ENCODE results near the gene SLC39A11. TPM values are rescaled to one million over a fixed set of nuclear protein-coding genes. Genes with fewer than 3 reads are reported as not detected.
A peak's percentile ranks its signal among the peaks of the same experiment; 100 is the strongest.
"Not testable (repeated sequence)": the region's sequence is repeated elsewhere in the genome, so short reads cannot be mapped to it uniquely, and the experiment has no call there.

Gene SLC39A11
- total RNA-seq, 1 experiment from 2014 or later: 8.6 TPM

- no peak for DNase-seq (ENCODE audit: low read depth)
Measured at GRCh38 chr17:73071066-73071999, 21.2 kb downstream of the SLC39A11 start.

DNA sequence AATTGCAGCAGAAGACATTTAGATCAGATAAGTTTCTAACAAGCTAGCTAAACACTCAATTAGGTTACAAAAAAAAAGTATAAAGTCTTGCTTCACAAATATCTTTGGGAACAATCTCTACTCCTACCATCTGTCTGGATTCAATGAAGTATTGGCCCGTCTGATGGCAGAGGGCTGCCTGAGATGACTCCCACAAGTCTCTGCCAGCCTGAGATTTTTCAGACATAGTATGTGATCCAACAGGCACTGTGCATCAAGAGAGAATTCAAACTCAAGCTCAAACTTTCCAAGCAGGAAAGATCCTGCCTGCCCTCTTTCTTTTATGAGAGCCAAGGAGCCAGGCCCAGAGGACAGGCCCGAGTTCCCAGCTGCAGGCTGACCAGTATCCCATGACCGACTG is 22.6 kb downstream of the SLC39A11 start:
- DNase-seq (ENCODE audit: low read depth): no peak

DNA sequence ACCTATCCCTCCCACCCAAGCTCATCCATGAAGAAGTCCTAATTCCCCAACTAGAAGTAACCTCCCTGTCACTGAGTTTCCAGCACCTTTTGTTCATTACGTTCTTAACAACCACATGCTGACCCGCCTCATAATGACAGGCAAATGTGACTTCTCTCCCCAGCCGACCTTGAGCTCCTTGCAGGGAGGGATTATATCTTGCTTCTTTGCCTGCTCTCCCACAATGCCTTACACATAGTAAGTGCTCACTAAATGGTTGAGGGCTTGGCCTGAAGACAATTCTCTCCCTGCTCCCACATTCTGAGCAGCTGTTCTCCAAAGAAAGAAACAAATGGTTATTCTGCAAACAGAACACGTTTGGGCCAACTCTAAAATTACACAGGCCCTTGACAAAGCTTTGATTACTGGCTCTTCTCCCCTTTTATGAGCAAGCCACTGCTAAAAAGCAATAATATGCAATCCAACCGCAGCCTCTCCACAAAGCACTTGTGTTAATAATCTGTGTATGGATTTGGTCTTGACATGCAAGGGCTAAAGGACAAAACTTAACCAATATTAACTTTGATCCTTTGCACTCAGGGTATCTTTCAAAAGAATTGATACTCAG is 23.2 kb downstream of the SLC39A11 start:
- DNase-seq (ENCODE audit: low read depth): no peak

GRCh38 chr17:73068322-73069153 is 23.9 kb downstream of the SLC39A11 start:
- peak; percentile 15 for DNase-seq (ENCODE audit: low read depth)

DNA sequence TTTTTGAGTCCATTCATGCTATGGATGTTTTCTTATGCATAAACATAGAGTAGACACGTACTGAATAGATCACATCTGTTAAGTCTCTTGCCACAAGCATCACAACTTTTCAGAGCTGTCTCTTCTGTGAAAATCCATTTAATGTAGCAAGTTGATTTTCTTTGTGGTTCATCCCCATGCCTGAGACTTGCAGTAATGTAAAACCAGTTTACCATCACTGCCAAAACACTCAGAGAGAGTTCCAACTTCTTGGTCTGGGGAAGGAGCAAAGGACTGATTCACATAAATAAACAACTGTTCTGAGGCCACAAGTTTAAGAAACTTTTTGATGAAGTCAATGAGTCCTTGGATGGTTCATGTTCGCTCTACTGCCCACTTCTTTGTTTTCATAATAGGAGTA is 24.8 kb downstream of the SLC39A11 start:
- DNase-seq (ENCODE audit: low read depth): peak; percentile 39

DNA sequence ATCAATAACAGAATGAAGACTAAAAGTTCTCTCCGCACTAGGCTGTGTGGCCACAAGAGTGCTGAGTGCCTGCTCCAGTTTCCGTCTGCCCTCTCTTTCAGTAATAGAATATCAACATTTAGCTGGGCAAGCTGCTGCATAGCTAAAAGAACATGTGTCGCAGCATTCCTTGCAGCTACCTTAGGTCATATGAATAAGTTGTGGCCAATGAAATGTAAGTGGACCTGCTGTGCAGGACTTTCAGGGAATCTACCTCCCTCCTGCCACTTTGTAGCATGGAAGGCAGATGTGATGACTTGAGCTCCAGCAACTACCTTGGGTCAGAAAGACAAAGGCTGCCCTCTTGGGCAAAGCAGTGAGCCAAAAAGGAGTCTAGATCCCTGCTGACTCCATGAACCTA is 25.4 kb downstream of the SLC39A11 start:
- no peak for DNase-seq (ENCODE audit: low read depth)

GRCh38 chr17:73066148-73066884 is 26.2 kb downstream of the SLC39A11 start:
- DNase-seq (ENCODE audit: low read depth): no peak

- DNase-seq (ENCODE audit: low read depth): no peak
Measured at GRCh38 chr17:73065376-73065775, 27.1 kb downstream of the SLC39A11 start.

- DNase-seq (ENCODE audit: low read depth): peak; percentile 35
Measured at GRCh38 chr17:73064084-73064938, 28.2 kb downstream of the SLC39A11 start.

GRCh38 chr17:73062726-73063125 is 29.8 kb downstream of the SLC39A11 start:
- DNase-seq (ENCODE audit: low read depth): no peak

DNA sequence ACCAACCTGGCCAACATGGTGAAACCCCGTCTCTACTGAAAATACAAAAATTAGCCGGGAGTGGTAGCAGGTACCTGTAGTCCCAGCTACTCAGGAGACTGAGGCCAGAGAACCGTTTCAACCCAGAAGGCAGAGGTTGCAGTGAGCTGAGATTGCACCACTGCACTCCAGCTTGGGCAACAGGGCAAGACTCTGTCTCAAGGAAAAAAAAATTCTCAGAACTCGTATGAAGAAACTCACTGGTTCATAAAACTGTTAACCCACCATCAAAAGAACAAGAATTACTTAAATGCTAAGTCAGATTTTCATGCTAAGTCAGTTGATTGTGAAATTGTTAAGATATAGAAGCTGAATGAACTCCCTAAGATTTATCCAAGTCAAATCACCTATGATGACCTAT is 31.3 kb downstream of the SLC39A11 start:
- DNase-seq (ENCODE audit: low read depth): no peak

DNA sequence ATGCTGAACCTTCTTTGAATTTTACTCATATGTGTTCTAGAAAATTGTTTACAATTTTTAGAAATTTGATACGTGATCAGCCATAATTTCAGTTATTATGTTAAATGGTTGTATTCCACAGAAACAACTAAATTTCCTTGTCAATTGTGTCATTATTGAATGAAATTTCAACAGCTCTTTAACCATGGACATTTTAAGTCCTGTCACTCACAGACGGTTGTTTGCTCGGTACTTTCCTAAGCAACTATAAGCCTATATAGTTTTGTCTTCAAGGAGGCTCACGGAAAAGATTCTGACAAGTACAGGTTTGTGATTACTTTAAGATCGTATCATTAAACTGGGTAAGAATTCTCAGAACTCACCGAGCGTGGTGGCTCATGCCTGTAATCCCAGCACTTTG is 31.8 kb downstream of the SLC39A11 start:
- DNase-seq (ENCODE audit: low read depth): no peak

GRCh38 chr17:73059713-73060112 is 32.8 kb downstream of the SLC39A11 start:
- DNase-seq (ENCODE audit: low read depth): not testable (repeated sequence)

- DNase-seq (ENCODE audit: low read depth): no peak
Measured at GRCh38 chr17:73058022-73058421, 34.5 kb downstream of the SLC39A11 start.

- no peak for DNase-seq (ENCODE audit: low read depth)
Measured at GRCh38 chr17:73057196-73057595, 35.3 kb downstream of the SLC39A11 start.

DNA sequence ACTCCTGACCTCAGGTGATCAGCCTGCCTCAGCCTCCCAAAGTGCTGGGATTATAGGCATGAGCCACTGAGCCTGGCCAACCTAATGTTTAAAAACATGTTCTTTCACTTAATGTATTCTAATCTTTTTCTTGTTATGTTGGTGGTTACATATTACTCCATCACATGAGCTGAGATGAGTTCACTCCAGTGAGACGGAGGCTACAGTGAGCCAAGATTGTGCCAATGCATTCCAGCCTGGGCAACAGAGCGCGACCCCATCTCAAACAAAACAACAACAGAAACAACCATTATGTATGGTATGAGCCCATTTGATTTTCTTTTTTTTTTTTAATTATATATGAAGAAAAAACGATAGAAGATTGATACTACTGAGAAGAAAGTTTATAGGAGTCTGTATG is 39.6 kb downstream of the SLC39A11 start:
- DNase-seq (ENCODE audit: low read depth): no peak

DNA sequence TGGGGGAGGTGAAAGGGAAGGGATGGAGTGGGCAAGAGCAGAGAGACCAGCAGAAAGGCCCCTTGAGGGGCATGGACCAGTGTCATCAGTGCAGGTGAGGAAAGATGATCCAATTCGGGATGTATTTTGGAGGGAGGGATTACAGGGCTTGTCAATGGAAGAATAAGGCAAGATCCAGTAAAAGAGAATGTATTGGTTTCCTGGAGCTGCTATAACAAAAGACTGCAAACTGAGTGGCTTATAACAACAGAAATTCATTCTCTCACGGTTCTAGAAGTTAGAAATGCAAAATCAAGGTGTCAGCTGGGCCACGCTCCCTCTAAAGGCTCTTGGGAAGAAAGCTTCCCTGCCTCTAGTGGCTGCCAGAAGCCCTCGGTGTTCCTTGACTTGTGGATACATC is 41.7 kb downstream of the SLC39A11 start:
- DNase-seq (ENCODE audit: low read depth): no peak

GRCh38 chr17:73048170-73048569 is 44.3 kb downstream of the SLC39A11 start:
- DNase-seq (ENCODE audit: low read depth): no peak

- DNase-seq (ENCODE audit: low read depth): peak; percentile 14
Measured at GRCh38 chr17:73045724-73046123, 46.8 kb downstream of the SLC39A11 start.
